HG03460 (cell line): ENCODE data around the gene PRKX.
"Not testable (repeated sequence)": the region's sequence is repeated elsewhere in the genome, so short reads cannot be mapped to it uniquely, and the experiment has no call there.

Experiments
- ATAC-seq: cut with Tn5 transposase; IDR thresholded peaks from one replicate; pipeline ENCODE4 v1.9.1; 2021; ENCODE audit not compliant: unreplicated experiment

PRKX gene

DNA sequence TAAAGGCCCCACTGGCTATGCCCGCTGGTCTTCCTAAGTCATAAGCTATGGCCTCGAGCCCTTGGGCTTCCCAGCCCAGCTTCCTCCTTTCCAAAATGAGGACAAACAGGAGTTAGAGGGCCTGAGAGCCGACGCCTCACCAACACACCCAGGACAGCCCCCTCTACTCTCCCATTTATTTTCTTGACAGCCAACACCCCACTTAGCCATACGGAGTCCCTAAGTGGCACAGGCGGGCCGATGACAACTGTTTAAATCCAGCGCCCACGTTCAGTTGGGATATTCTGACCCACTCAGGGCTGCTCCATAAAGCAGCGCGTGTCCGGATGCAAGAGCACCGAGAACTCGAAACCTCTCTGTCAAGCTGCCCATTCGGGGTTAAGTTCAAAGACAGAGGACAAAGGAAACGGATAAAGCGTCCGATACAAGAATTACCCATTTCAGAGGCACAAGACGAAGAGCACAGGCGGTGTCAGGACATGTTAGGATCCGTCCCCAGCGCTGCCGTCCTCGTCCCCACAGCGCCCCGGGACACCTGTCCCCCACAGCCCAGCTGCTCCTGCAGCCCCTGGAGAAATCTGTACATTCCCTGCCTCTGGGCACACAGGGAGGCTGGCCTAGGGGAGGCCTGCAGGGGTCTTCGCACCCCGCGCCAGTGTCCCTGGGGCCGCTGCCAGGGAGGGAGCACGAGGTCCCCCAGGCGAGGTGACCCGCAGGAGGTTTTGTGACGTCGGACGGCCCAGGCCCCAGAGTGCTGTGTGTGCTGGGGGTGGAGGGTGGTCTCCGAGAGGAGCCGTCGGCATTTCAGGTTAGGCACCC lies 1.2 kb downstream of the PRKX start:
- peak; percentile 11 for ATAC-seq

DNA sequence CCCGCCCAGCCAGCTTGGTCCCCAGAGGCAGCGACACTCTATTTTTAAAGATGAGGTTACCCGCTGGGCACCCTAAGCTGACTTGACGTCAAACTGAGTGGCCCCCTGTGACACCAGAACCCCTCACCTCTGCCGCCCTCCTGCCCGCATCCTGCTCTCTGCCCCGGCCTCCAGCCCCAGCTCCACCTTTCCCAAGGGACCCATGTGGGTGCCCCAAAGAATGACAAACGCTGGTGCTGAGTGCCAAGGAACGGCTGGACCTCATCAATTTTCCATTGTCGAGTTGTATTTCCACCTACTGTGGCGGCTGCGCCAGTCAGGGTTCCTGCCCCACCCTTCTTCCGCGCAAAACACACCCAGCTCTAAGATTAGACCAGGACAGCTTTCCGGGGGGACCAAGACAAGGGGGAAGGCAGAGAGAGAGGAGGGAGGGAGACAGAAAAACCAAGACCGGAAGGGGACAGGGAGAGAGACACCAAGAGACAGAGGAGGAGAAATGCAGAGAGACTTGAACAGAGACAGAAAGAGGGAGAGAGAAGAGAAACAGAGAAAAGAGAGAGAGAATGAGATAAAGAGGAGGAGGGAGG lies 2.0 kb downstream of the PRKX start:
- ATAC-seq, result peak; percentile 31

- ATAC-seq, result not testable (repeated sequence)
Measured at GRCh38 chrX:3707673-3708274, 5.7 kb downstream of the PRKX start.

- ATAC-seq, result no peak
Measured at GRCh38 chrX:3706481-3706880, 7.0 kb downstream of the PRKX start.

- not testable (repeated sequence) for ATAC-seq
Measured at GRCh38 chrX:3703251-3703650, 10.2 kb downstream of the PRKX start.

DNA sequence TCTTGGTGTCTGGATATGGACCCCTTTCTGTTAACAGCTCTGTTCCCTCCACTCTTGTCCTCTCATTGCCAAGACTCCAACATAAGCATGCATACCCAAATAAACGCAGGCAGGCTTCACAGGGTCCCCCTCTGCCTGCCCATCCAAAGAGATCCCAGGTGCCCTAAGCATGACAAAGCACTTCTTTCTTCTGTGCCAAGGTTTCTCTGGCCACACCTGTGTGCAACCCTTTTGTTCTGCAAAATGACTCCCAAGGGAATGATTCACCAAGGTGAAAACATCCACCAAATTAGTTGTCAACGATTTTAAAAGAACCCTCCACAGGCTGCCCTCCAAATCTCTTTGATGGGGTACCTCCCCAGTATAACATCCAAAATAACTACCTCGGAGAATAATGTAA lies 11.4 kb downstream of the PRKX start:
- ATAC-seq, result not testable (repeated sequence)

- ATAC-seq, result not testable (repeated sequence)
Measured at GRCh38 chrX:3701445-3701928, 12.0 kb downstream of the PRKX start.

DNA sequence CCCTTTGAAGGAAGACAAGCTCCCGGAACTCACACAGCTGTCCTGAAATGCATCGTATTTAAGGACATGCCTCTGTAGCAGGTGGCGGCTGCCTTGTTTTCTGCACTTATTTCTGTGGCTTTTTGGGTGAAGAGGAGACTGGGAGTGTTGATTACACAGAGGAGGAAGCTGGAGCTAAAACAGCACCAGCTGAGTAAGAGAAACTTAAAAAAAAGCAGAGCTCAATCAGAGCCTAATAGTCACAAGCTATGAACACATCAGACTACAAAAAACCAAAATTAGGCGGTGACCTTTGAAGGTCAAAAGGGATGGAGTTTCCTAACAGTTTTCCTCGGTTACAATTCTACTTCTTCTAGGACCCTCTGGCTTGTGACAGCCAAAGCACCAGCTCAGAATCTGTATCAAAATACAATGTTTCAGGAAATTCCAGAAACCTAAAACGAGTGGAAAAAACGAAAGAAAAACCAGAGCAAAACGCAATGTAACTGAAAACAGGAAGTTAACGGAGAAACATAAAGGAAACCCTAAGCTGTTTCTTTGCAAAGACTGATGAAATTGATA lies 13.5 kb downstream of the PRKX start:
- ATAC-seq, result peak; percentile 51

- ATAC-seq, result no peak
Measured at GRCh38 chrX:3697701-3698279, 15.7 kb downstream of the PRKX start.

DNA sequence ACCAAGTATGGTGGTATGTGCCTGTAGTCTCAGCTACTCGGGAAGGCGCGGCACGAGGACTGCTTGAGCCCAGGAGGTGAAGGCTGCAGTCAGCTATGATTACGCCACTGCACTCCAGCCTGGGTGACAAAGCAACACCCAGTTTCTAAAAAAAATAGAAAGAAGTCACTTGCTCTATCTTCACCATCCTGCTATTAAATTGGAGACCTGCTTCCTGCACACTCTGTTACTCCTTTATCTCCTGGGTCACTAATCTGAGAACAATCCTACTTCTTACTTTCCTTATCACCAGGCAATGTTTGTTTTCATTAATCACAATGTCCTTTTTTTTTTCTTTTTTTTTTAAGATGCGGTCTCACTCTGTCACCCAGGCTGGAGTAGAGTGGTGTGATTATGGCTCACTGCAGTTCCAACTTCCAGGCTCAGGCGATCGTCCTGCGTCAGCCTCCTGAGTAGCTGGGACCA lies 16.2 kb downstream of the PRKX start:
- ATAC-seq, result no peak

DNA sequence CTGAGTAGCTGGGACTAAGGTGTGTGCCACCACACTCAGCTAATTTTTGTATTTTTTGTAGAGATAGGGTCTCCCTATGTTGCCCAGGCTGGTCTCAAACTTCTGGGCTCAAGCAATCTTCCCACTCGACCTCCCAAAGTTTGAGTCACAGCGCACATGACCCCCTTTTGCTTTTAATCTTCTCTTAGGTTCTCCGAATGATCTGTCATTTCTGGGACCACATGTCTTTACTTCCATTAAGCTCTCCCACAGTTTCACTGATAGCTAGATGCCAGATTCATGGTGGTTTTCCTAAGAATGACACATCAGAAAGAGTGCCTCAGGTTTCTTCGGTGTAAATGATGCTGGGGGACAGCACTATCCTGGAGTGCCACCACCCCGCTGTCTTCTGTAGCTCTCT lies 17.9 kb downstream of the PRKX start:
- no peak for ATAC-seq

GRCh38 chrX:3690140-3690539 lies 23.3 kb downstream of the PRKX start:
- no peak for ATAC-seq

DNA sequence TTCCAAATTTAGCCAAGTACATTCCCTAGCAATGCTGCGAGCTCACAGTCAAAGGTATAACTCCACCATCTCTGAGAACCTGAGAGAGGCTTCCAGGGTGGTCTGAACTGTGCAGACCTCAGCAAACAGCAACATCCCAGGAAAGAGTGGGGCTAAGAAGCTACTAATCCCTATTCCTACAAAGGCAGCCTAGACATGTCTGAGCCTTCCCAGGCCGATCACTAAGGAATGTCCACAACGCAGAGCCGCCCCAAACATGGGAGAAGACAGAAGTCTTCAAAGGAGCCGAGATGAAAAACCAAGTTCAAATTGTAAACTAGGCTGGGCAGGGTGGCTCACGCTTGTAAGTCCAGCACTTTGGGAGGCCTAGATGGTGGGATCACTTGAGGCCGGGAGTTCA lies 30.2 kb downstream of the PRKX start:
- ATAC-seq, result not testable (repeated sequence)

DNA sequence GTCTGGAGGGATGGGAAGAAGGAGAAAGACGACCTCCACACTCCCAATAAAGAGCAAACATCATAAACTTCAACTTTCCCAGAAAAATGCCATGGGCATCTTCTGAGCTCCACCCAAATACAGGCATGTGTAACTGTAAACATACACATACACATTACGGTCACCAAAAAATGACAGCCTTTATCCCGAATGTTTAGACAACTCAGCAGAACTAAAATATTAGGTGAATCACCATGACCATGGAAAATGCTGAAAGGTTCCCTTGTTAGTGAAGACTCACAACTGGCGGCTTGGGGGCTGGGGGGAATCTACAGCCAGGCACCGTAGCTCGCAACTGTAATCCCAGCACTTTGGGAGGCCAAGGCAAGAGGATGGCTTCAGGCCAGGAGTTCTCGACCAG lies 33.0 kb downstream of the PRKX start:
- ATAC-seq, result no peak

GRCh38 chrX:3679669-3680068 lies 33.8 kb downstream of the PRKX start:
- ATAC-seq, result no peak

DNA sequence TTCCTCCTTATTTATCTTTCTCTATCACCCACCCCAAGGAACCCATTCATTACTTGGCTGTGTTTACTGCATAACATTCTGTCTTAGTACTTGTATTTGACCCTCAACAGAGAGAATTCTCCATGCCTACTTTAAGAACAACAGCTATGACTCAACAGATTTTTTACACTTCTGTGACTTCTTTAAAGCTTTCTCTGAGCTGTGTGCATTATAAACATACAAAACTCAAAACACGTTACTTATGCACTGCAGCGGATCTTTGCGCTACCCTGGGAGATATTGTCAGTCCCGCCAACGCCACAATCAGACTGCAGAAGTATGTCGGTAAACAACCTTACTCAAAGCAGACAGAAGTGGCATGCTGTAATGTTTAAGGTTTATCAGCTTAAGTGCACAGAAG lies 35.1 kb downstream of the PRKX start:
- no peak for ATAC-seq

- no peak for ATAC-seq
Measured at GRCh38 chrX:3674881-3675280, 38.6 kb downstream of the PRKX start.

DNA sequence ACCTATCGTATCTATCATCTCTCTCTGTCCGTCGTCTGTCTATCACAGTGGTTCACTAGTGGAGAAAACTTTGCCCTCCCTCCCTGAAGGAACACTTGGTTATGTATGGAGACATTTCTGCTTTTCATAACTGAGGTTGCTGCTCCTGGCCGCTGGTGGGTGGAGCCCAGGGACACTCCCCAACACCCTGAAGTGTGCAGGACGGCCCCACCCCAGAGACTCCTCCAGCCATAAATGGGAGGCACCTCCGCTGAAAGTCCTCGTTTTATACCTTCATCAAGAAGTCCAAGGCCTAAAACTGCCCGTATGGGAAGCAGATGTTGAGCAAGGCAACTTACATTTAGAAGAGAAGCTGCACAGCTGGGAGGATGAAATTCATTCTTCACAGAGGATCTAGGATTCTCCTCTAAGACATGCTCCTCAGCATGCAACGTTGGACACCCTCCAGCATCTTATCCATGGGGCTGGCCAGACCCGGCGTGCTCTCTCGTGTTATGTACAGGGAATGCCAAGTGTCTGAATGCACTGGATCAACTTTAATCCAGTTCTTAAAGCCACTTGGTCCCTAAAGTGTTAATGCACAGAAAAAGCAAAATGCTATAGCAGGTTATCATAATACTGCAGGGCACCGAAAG lies 43.5 kb downstream of the PRKX start:
- ATAC-seq, result no peak

GRCh38 chrX:3666975-3667374 lies 46.5 kb downstream of the PRKX start:
- ATAC-seq, result no peak

DNA sequence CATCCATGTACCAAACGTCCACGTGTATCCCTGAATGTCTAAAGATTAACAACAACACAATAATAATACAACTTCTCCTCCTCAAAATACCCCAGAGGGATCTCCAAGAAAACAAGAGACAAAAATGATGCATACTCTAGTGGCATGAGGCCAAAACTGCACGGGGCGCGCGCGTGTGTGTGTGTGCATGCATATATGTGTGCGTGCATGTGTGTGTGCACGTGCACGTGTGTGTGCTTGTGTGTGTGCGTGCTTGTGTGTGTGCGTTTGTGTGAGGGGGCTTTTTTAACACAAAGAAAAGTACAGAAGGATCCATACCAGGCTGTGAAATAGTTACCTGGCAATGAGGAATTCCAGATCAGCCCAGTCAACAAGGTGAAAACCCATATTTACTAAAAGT lies 48.5 kb downstream of the PRKX start:
- ATAC-seq, result no peak
